ENCODE results near the gene B3GAT1.

B3GAT1 gene

GRCh38 chr11:134409552-134410429 is 2.3 kb downstream of the B3GAT1 start:
- no peak for FAIRE-seq

DNA sequence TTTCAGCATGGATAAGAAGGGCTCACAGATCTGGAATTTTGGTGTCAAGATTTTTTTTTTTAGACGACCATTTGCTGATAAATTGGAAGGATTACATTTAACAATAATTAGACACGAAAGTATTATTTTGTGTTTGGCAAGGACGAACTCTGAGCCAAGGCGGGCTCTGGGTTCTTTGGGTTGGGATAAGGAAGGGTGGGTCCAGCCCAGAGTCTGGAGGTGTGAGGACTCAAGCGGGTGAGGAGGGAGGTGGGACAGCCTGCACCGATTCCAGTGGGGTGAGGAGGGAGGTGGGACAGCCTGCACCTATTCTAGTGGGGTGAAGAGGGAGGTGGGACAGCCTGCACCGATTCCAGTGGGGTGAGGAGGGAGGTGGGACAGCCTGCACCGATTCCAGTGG is 4.1 kb downstream of the B3GAT1 start:
- no peak for FAIRE-seq

- no peak for FAIRE-seq
Measured at GRCh38 chr11:134407321-134407828, 4.7 kb downstream of the B3GAT1 start.

GRCh38 chr11:134406264-134407185 is 5.5 kb downstream of the B3GAT1 start:
- no peak for FAIRE-seq

- FAIRE-seq: no peak
Measured at GRCh38 chr11:134405841-134406240, 6.2 kb downstream of the B3GAT1 start.

GRCh38 chr11:134405436-134405835 is 6.6 kb downstream of the B3GAT1 start:
- no peak for FAIRE-seq

- FAIRE-seq: no peak
Measured at GRCh38 chr11:134404575-134405341, 7.3 kb downstream of the B3GAT1 start.

- FAIRE-seq: no peak
Measured at GRCh38 chr11:134402910-134403309, 9.1 kb downstream of the B3GAT1 start.

GRCh38 chr11:134401825-134402809 is 9.9 kb downstream of the B3GAT1 start:
- no peak for FAIRE-seq

DNA sequence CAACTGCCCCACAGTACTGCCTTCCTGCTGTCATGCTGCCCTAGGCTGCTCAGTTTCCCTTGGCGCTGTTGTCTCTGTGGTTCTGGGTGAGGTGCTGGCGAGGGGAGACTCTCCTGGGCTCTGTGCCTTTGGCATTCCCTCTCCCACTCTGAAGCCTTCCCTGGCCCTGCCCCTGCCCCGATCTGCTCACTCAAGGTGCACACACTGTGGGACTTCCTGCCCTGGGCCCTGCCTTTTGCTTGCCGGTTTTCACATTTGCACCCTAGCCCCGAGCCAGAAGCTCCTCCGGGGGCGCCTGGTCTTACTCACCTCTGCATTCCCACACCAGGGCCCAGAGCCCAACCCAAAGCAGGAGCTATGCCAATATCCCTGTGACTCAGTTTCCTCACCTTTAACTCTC is 12.0 kb downstream of the B3GAT1 start:
- FAIRE-seq: no peak

- FAIRE-seq: no peak
Measured at GRCh38 chr11:134399293-134399654, 12.8 kb downstream of the B3GAT1 start.

- FAIRE-seq: no peak
Measured at GRCh38 chr11:134398644-134399292, 13.3 kb downstream of the B3GAT1 start.

DNA sequence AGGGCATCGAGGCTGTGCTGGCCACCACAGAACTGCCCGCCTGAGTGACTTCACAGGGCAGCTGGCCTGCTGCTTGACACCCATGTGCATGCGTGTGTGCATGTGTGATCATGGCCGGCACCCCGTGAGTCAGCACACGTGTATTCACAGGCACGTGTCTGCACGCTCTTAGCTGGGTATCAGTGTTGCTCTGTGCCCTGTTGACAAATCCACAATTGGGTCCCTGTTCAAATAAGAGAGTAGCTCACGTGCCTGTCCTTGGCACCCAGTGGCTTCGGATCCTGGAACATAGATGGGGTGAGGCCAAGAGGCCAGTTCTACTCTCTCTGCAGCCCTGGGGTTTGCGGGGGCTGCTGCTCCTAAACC is 14.0 kb downstream of the B3GAT1 start:
- FAIRE-seq: no peak

GRCh38 chr11:134397304-134398078 is 14.6 kb downstream of the B3GAT1 start:
- no peak for FAIRE-seq

DNA sequence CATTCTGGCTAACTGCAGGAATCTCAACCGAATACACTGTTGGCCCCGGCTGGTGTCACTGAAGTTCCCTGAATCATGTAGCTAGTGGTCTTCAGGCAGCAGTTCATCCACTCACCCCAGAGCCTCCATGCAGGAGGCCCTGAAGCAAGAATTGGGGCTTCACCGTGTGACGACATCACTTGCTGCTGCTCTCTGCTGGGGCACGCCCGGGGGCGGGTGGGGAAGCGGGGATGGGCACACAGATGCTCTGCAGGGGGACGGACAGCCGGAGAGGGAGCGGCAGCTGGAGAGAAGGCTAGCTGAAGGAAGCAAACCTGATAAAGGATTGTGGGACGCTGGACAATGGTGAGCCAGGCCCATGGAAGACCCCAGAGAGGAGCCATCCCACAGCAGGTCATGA is 17.0 kb downstream of the B3GAT1 start:
- FAIRE-seq: no peak

DNA sequence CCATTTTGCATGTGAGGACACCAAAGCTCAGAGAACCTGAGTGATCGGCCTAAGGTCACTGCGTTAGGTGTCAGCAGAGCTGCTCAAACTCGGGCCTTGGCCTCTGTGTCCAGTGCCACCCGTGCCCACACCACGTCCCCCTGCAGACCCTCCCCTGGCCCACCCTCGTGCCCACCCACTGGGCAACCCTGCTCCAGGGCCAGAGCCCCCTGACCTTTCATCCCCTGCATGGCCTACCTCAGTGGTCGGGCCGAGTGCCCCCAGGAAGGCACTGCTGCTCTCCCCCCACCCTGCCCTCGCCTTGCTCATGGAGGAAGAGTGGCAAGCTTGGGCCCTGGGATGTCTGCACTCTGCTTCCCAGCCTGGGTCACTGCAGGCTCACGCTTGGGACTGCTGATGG is 17.7 kb downstream of the B3GAT1 start:
- FAIRE-seq: no peak

GRCh38 chr11:134393638-134394037 is 18.4 kb downstream of the B3GAT1 start:
- no peak for FAIRE-seq

GRCh38 chr11:134392953-134393615 is 19.0 kb downstream of the B3GAT1 start:
- no peak for FAIRE-seq

- no peak for FAIRE-seq
Measured at GRCh38 chr11:134391656-134392055, 20.4 kb downstream of the B3GAT1 start.
